ENCODE data around the gene TRPC4. TPM values are rescaled to one million over a fixed set of nuclear protein-coding genes. Genes with fewer than 3 reads are reported as not detected.
"Not testable (repeated sequence)": the region's sequence is repeated elsewhere in the genome, so short reads cannot be mapped to it uniquely, and the experiment has no call there.

The TRPC4 gene
- total RNA-seq, 1 donor from 2014 or later: 6.5 TPM

DNA sequence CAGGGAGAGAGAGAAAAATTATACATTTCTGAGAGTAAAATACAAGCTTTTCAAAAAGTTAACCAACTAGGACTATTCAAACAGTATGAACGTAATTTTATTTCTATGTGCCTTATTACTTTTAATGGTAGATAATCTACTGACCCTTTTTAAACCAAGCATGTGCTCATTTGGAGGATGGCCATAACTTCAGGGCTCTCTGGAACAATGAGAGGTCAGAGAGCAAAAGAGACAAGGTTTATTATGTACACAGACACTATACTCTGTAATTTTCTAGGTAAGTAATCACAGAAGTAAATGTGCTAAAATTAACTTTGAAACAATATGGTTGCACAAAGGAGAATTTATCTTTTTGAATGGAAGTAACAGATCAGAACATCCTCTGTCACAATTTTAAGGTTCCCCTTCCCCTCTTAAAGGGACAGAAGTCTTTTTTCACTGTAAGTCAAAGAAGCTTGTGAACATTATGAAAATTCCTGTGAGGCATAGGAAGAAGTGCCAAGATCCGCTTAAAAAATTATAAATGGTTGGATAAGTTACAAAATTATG, 272.0 kb downstream of the TRPC4 start:
- TF ChIP-seq, protein P1, sequence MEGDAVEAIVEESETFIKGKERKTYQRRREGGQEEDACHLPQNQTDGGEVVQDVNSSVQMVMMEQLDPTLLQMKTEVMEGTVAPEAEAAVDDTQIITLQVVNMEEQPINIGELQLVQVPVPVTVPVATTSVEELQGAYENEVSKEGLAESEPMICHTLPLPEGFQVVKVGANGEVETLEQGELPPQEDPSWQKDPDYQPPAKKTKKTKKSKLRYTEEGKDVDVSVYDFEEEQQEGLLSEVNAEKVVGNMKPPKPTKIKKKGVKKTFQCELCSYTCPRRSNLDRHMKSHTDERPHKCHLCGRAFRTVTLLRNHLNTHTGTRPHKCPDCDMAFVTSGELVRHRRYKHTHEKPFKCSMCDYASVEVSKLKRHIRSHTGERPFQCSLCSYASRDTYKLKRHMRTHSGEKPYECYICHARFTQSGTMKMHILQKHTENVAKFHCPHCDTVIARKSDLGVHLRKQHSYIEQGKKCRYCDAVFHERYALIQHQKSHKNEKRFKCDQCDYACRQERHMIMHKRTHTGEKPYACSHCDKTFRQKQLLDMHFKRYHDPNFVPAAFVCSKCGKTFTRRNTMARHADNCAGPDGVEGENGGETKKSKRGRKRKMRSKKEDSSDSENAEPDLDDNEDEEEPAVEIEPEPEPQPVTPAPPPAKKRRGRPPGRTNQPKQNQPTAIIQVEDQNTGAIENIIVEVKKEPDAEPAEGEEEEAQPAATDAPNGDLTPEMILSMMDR (IDR thresholded peaks at IDR 0.05; ENCODE audit: unreplicated experiment): no peak

GRCh38 chr13:37596805-37597204, 272.8 kb downstream of the TRPC4 start:
- Mint-ChIP-seq H3K27ac (ENCODE audit: unreplicated experiment) (no peak overlapping the region), H3K27me3 (ENCODE audit: unreplicated experiment) (no peaks in the 10 kb centered on the region), H3K4me1 (ENCODE audit: unreplicated experiment) (peaks cover 4% of the 10 kb centered on the region), H3K9me3 (ENCODE audit: unreplicated experiment) (no peaks in the 10 kb centered on the region), H3K4me3 (ENCODE audit: unreplicated experiment) (no peak overlapping the region), H3K36me3 (ENCODE audit: low read depth, unreplicated experiment) (no peaks in the 10 kb centered on the region)
- TF ChIP-seq, protein P1 (IDR thresholded peaks at IDR 0.05; ENCODE audit: unreplicated experiment): no peak
- no peak for DNase-seq (ENCODE audit: low spot score)

More for the DNA sequence above, 272.0 kb downstream of the TRPC4 start:
- Mint-ChIP-seq H3K36me3 (ENCODE audit: low read depth, unreplicated experiment) (no peaks in the 10 kb centered on the region), H3K4me3 (ENCODE audit: unreplicated experiment) (no peak overlapping the region), H3K27ac (ENCODE audit: unreplicated experiment) (no peak overlapping the region), H3K4me1 (ENCODE audit: unreplicated experiment) (peaks cover 4% of the 10 kb centered on the region), H3K27me3 (ENCODE audit: unreplicated experiment) (no peaks in the 10 kb centered on the region), H3K9me3 (ENCODE audit: unreplicated experiment) (no peaks in the 10 kb centered on the region)
- DNase-seq (ENCODE audit: low spot score): no peak

DNA sequence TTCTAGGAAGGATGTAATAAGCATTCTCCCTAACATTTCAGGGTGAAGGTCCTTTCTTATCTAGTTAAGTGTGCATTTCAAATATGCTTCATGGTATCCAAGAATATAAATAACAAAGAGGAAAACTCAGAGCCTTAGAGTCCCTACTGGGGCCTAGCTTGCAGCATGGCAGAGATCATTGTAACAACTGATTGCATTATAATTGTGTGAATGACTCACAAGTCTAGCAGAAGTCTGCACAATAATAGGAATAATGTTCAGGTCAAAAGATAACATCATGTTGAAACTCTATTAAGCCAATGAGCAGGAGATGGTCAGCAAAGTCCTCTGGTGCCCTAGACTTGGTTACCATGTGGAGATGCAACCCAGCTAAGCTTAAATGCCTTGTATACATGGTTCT, 274.4 kb downstream of the TRPC4 start:
- TF ChIP-seq, protein P1 (IDR thresholded peaks at IDR 0.05; ENCODE audit: unreplicated experiment): no peak
- no peak overlapping the region for H3K4me3 Mint-ChIP-seq (ENCODE audit: unreplicated experiment)
- no peak for DNase-seq (ENCODE audit: low spot score)
- H3K27me3 Mint-ChIP-seq (ENCODE audit: unreplicated experiment): no peaks in the 10 kb centered on the region
- no peaks in the 10 kb centered on the region for H3K36me3 Mint-ChIP-seq (ENCODE audit: low read depth, unreplicated experiment)
- H3K4me1 Mint-ChIP-seq (ENCODE audit: unreplicated experiment): no peaks in the 10 kb centered on the region
- no peak overlapping the region for H3K27ac Mint-ChIP-seq (ENCODE audit: unreplicated experiment)
- no peaks in the 10 kb centered on the region for H3K9me3 Mint-ChIP-seq (ENCODE audit: unreplicated experiment)

- no peaks in the 10 kb centered on the region for H3K4me1 Mint-ChIP-seq (ENCODE audit: unreplicated experiment)
- DNase-seq (ENCODE audit: low spot score): no peak
- H3K4me3 Mint-ChIP-seq (ENCODE audit: unreplicated experiment): no peak overlapping the region
- no peaks in the 10 kb centered on the region for H3K9me3 Mint-ChIP-seq (ENCODE audit: unreplicated experiment)
- H3K27ac Mint-ChIP-seq (ENCODE audit: unreplicated experiment): no peak overlapping the region
- no peaks in the 10 kb centered on the region for H3K36me3 Mint-ChIP-seq (ENCODE audit: low read depth, unreplicated experiment)
- no peaks in the 10 kb centered on the region for H3K27me3 Mint-ChIP-seq (ENCODE audit: unreplicated experiment)
- TF ChIP-seq, protein P1 (IDR thresholded peaks at IDR 0.05; ENCODE audit: unreplicated experiment): no peak
Observed at GRCh38 chr13:37594550-37594949, 275.0 kb downstream of the TRPC4 start.

GRCh38 chr13:37589381-37589780, 280.2 kb downstream of the TRPC4 start:
- not testable (repeated sequence) for H3K27ac Mint-ChIP-seq (ENCODE audit: unreplicated experiment); H3K4me1 Mint-ChIP-seq (ENCODE audit: unreplicated experiment); H3K36me3 Mint-ChIP-seq (ENCODE audit: low read depth, unreplicated experiment)

More at GRCh38 chr13:37589381-37589780, 280.2 kb downstream of the TRPC4 start:
- H3K27me3 Mint-ChIP-seq (ENCODE audit: unreplicated experiment); H3K9me3 Mint-ChIP-seq (ENCODE audit: unreplicated experiment); DNase-seq (ENCODE audit: low spot score); H3K4me3 Mint-ChIP-seq (ENCODE audit: unreplicated experiment): not testable (repeated sequence)

Measured in endothelial cell (in vitro differentiated cells).